DMS53 (cell line): ENCODE results near the gene PRR18.
"Not testable (repeated sequence)": the region's sequence is repeated elsewhere in the genome, so short reads cannot be mapped to it uniquely, and the experiment has no call there.

Source experiments
- DNase-seq: peaks from one replicate; lab custom pipeline; 2025; lab: John Stamatoyannopoulos, UW

PRR18 gene, protein sequence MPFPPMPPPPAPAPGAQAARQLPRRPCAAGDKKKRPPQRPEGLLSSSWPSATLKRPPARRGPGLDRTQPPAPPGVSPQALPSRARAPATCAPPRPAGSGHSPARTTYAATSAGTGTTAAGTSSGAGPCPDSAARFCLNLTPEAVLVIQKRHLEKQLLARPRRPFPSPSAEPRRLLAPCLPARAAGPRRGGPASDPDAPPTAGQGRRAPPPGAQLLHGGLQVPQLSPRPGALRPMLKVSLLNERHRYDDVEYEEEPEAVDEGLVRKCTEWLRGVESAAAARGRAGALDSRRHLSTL

DNA sequence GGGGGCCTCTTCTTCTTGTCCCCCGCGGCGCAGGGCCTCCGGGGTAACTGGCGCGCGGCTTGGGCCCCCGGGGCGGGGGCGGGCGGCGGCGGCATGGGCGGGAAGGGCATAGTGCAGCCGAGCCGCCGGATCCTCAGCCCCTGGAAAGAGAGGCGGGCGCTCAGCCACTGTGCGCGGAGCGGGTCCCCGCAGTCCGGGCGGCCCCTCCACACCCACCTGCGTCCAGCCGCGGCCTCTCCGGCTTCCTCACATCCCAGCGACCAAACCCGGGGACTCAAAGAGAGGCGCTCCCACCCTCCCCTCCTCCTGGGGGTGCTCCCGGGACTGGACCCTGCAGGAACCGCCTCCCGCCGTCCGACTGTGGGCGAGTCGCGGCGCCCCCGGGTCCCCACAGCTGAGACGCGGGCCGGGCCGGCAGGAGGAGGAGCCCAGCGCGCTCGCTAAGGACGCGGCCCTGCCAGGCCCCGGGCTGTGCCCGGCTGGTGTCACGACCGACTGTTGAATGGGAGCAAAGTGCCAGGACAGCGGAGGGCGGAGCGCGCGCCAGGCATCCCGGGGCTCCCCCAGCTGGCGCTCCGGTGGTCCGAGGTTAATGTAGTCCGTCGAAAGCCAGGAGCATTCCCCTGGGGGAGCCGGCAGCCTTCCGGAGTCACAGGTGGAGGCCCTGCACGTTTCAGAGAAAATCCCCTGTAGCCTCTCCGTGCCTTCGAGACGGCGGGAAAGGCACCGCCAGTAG lies at the start of gene PRR18:
PRR18 (minus strand) TSS at position 360 of the 736 bp plus-strand sequence; CDS start at position 110, 250 bp downstream.
- DNase-seq: peak; percentile 79

DNA sequence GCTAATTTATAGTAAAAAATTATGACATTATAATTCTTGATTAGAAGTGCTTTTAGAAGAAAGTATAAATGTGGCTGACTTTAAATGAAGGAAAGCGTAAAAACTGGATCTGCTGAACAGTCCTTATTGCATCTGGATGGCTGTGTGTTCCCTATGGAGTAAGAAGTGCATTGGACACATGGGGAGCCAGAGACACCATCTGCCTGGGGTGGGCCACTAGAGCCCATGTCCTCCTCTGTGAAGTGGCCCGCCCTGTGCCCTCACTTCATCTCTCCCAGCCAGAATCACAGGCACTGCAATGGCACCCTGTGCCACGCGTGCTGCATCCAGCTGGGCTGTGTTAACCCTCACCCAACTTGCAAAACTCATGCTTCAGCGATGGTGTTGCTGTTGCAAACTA lies 47.4 kb upstream of the PRR18 start:
- DNase-seq: no peak

DNA sequence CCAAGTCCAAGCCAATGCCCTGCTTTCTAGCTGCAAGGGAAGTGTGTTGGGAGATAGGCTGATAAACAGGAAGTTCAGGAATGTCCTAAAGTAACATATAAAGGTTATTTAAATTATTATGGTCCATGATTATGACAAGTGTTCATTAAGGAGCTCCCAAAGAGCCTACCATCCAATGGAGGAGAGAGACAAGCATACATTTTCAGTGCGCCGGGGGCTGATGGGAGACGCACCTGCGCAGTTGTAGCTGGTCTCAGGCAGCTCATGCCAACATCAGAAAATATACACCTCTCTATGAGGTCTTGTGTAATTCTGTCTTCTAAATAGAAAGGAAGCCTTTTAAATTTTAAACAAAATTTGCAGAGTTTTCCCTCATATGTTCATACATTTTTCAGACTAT lies 46.8 kb upstream of the PRR18 start:
- DNase-seq: no peak

DNA sequence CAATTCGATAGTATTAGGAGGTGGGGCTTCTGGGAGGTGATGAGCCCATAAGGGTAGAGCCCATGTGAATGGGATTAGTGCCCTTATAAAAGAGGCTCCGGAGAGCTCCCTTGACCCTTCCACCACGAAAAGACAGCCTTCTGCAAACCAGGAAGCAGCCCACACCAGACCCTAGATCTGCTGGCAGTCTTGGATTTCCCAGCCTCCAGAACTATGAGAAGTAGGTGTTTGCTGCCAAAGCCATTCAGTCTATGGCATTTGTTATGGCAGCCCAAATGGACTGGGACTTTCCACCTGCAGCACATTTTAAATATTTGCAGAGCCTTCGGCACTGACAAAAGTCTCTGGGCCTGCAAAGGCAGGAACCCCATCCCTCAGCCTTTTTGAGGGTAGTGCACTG lies 46.0 kb upstream of the PRR18 start:
- DNase-seq: no peak

DNA sequence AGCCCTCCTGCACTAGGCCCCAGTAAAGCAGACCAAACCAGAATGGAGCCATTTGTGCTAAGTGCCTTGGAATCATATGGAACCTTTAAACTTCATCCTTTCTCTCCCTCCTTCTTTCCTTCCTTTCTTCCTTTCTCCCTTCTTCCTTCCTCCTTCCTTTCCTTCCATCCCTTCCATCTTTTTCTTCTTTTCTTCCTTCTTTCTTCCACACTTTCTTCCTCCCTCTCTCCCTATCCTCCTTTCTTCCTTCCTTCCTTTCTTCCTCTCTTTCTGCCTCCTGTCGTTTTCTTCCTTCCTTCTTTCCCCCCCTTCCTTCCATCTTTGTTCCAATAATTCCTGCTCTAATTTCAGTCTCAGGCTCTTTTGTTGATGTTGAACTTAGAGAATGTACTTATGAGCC lies 45.3 kb upstream of the PRR18 start:
- no peak for DNase-seq

DNA sequence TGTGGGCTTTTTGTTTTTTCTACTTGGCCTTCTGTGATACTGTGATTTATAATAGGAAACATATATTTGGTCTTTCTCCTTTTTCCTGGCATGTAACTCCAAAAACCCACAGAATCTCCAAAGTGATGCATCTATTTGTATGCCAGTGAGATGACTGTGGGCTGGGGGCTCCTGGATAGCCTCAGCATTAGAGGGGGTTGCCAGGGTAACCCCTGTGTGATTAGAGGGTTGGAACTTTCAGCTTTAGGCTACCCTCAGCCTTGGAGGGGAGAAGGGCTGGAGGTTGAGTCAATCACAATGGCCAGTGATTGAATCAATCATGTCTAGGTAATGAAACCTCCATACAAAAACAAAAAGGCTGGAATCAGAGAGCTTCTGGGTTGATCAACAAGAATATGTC lies 44.7 kb upstream of the PRR18 start:
- DNase-seq: no peak

DNA sequence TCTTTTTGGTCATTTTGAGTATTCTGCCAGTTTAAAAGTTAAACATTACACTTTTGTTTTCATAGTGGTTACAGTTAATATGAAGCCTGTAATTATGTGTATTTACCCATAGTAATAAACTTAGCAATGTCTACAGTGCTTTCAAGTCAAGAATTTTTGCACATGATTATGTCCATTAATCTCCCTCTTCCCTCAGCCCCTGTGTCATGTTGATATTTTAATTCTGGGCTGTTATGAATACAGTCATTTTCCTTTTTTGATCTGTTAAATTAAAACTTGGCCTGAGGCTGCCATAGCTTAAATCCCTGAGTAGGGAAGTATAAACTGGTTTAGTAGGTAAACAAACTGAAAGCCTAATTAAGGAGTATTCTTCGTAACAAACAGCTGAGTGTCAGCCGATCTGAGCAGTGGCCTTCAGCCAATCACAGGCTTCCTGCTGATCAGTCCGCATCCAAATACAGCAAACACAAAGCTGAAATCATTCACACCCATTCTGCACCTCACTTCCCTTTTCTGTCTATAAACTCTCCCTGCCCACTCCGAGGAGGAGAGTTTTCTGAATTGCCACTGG lies 43.6 kb upstream of the PRR18 start:
- peak; percentile 49 for DNase-seq

DNA sequence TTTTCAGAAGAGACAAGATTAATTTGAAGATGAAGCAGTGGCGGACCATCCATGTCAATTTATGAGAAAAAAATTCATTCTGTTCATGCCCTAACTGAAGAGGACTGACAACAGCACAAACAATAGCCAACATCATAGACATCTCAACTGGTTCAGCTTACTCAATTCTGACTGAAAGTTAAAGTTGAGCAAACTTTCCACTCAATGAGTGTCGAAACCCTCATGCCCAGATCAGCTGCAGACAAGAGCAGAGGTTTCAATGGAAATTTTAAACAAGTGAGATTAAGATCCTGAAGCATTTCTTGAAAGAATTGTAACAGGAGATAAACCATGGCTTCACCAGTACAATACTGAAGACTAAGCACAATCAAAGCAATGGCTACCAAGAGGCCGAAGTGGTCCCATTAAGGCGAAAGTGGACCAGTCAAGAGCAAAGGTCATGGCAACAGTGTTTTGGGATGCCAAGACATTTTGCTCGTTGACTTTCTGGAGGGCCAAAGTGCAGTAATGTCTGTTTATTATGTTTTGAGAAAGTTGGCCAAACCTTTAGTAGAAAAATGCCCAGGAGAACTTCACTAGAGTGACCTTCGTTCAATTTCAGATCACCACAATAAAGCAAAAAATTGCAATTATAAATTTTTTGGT lies 40.2 kb upstream of the PRR18 start:
- no peak for DNase-seq

DNA sequence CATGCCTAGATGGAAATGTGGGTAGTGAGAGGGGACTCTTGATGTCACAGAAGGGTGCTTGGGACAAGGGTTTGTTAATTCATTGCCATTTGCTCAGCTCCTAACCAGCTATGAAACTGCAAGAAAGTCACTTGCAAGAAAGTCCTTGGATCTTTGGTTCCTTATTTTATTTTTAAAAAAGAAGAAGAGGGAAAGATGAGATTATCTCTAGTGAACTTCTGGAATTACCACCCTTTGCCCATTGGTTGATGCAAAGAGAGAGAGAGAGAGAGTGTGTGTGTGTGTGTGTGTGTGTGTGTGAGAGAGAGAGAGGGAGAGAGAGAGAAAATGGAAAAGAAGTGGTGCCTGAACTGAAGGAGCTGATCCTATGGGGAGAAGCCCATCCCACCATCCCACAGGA lies 38.8 kb upstream of the PRR18 start:
- DNase-seq: no peak

DNA sequence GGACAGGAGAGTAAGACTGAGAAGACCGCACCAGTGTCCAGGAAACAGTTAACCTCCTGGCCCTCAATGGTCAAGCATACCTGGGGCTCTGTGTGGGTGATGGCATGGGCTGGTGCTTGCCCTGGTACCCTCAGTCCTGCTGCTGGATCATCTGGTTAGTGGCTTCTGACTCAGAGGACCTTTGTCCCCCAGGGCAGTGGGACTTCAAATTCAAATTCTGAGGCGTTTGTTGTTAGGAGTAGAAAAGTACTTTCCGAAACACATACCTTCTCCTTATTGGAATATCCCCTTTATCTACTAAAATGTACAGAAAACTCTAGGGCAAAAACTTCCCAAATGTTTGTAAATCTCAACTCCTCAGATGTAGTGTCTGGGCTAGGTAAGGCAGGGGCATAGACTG lies 38.3 kb upstream of the PRR18 start:
- no peak for DNase-seq

DNA sequence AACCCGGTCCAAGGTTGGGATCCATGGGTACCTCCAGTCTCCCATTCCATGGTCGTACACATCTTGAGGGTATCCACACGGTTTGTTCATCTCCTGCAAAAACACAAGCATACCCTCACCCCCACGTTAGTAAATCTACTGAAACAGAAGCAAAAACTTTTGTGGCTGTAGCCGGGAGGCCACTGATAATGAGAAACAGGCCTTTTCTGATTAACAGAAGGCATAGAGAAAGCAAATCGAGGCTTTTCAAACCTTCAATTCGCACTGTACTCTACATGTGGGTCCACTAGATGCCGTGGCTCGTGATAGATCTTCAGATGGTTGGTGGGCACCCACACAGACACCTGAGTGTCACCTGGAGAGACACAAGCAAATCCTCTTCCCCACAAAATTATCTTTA lies 37.5 kb upstream of the PRR18 start:
- not testable (repeated sequence) for DNase-seq

DNA sequence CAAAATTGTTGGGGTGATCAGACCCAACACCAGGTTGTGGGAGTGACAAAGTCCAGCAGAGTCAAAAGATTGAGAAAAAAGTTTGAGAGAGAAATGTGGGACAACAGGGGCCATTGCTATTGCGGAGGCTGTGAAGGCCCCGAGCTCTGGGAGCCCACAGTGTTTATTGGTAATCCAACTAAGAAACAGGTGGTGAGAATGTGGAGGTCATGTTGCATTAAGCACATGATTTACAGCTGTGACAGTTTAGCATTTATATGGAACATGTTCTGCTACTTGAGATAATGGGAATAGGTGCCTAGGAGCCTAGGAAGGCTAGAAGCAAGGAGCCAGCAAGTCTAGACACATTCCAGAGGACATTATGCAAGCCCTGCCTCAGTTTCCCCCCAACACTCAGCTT lies 36.7 kb upstream of the PRR18 start:
- DNase-seq: not testable (repeated sequence)

DNA sequence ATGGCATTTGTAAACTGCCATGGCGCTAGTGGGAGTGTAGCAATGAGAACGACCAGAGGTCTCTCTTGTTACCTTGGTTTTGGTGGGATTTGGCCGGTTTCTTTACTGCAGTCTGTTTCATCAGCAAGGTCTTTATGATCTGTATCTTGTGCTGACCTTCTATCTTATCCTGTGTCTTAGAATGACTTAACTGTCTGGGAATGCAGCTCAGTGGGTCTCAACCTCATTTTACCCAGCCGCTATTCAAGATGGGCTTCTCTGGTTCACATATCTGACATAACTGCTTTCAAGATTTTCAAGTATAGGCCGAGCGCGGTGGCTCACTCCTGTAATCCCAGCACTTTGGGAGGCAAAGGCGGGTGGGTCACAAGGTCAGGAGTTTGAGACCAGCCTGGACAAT lies 36.0 kb upstream of the PRR18 start:
- DNase-seq: no peak

DNA sequence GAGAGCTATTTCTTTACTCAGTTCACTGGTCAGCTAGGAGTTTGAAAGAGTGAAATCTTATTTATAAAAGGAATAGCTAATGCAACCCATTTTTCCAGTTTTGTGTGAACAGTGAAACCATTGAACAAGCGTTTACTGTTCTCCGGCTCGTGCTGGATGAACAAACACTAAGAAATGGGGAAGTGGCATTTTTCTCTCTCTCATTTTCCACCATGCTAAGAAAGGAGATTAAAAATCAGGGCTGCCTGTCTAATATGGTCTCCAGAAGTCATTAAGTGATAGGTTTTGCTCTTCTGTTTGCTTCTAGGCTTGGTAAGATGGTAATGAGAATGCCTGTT lies 34.9 kb upstream of the PRR18 start:
- peak; percentile 60 for DNase-seq

DNA sequence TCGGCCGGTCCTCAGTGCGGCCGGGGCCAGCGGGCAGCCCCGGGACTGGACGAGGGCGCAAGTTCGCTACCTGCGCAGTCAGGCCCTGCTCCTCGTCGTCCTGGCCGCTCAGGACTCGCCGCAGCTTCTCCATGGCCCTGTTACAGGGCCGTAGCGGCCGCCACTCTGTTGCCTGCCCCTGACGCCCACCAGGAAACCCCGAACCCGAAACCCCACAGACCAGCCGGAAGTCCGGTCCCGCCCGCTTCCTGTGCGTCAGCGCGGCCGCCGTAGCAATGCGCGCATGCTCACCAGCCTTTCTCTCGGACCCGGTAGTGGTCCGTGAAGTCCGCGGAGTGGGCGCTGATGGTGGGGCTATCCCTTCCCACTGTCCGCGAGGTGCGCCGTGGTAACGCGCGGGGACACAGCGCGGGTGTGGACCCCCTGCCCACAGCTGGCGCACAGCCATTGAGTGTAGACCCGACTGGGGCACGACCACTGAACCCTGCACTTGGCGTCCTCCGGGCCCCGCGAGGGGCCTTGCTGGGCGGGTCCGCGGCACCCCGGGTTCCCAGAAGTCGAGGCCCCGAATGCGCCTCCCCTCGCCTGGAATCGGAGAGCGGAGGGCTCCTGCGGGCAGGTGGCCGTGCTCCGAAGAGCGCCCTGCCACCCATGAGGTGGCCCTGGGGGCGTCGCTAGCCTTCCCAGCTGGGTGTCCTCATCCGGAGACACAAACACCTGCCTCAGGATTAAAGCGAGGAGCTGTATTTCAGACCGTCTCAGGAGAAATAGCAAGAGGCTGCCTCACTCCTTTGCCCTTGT lies 34.4 kb upstream of the PRR18 start, which contains the start of gene SFT2D1:
SFT2D1 (minus strand) TSS at position 197 of the 801 bp plus-strand sequence; CDS start at position 133, 64 bp downstream.
- DNase-seq: peak; percentile 84

DNA sequence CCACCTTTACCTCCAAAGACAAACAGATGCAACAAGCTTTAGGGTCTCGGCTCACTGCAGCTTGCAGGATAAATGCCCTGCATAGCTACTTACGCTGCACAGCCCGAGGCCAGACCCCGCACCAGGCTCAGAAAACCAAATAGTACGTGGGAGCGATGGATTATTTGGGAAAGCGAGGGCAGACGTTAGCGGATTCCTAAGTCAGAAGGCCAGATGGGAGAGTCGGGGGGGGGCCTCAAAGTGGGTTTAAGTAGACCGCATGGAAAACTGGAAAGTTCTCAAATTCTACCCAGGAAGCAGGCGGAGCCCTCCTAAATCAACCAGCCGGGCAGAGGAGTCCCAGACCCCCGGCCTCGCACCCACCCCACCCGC lies 33.8 kb upstream of the PRR18 start:
- peak; percentile 50 for DNase-seq

DNA sequence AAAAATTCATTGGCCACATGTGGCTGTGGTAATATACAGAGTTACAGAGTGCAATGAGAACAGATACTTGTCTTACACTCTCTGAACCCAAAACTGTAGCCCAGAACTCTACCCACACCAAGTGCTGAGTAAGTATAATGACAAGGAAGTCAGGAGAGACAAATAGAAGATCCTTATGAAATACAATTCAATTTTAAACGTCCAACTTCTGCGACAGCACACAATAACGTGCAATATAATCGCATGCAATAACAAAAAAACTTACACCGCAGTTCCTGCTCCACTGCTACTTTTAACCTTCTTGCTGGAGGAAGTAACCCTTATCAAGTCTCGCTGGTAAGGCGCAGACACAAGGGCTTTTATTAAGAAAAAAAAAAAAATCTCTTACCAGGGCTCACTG lies 33.3 kb upstream of the PRR18 start:
- no peak for DNase-seq

DNA sequence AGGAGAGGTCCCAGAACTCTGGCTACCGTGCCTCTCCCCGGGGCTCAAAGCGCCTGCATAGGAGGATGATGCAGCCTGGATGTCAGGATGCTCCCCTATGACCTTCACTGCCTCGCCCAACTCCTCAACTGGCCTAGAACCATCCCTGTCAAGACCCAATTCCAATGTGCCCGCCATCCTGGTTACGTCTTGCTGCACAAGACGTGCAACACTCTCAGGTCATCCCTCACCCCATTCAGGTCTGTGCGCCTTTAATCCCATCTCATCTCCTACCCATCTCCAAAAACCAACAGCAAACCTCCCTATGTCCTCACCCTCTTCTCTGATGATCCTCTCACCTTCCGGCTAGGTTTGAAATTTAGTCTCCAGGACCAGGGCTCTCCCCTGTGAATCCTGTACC lies 30.7 kb upstream of the PRR18 start:
- DNase-seq: no peak

DNA sequence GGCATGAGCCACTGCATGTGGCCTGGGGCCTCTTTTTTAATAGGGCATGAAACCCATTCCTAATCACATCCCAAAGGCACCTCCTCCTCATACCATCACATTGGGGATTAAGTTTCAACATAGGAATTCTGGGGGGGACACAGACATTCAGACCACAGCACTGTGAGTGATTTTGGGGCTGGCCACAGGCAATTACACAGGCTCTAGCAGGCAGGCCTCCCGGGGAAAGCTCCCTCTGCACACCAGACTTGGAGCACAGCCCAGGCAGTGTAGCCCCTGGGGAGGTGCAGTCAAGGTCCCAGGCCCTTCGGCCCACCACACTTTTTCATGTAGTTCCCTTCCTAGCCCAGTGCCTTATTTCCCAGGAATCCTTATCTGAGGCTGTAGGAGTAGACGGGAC lies 28.7 kb upstream of the PRR18 start:
- no peak for DNase-seq

DNA sequence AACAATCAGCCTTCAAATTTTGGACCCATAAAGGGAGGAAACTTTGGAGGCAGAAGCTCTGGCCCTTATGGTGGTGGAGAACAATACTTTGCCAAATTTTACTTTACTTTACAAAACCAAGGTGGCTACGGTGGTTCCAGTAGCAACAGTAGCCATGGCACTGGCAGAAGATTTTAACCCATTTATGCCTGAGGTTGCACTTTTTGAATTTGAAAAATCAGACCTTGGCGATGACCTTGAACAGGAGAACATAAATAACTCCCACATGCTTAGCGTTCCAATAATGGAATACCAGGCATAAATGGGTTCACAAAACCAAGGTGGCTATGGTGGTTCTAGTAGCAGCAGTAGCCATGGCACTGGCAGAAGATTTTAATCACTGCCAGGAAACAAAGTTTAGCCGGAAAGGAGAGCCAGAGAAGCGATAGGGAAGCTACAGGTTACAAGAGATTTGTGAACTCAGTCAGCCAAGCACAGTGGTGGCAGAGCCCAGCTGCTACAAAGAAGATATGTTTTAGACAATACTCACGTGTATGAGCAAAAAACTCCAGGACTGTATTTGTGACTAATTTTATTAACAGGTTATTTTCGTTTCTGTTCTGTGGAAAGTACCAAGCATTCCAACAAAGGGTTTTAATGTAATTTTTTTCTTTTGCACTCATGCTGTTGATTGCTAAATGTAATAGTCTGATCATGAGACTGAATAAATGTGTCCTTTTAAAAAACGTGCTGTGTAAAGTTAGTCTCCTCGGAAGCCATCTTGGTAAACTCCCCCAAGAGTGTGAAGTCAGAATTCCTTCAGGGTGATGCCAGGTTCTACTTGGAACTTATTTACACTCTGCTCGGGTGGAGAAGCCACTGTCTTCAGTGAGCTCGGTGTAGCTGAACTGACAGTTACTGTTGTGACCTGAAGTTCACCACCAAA lies 27.4 kb upstream of the PRR18 start:
- no peak for DNase-seq

DNA sequence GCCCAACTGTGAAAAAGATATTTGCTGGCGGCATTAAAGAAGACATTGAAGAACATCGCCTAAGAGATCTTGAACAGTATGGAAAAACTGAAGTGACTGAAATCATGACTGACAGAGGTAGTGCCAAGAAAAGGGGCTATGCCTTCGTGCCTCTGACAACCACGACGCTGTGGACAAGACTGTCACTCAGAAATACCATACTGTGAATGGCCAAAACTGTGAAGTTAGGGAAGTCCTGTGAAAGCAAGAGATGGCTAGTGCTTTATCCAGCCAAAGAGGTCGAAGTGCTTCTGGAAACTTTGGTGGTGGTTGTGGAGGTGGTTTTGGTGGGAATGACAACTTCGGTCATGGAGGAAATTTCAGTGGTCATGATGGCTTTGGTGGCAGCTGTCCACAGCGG lies 26.7 kb upstream of the PRR18 start:
- DNase-seq: no peak
